Gastrocnemius medialis (tissue), 4 donors: Measurements from ENCODE around the gene NPEPL1.

Experiments used
- CTCF ChIP-seq, 5 experiments: fragments of 450-650 bp in 3 of 5; fragments of 200-600 bp in 2 of 5; sonication (generic) in 2 of 5; IDR thresholded peaks in 4 of 5; conservative IDR thresholded peaks in 1 of 5; 1 replicate in 4 of 5; 2 replicates in 1 of 5; pipeline ENCODE4 v1.5.1; 2016 to 2019; ENCODE audit warnings: antibody characterized with exemption in 5 of 5, mild to moderate bottlenecking in 3 of 5, moderate library complexity in 3 of 5
- POLR2A ChIP-seq, 2 donors: fragments of 450-650 bp; IDR thresholded peaks; one replicate each; pipeline ENCODE4 v1.6.1; 2017; ENCODE audit warnings: antibody characterized with exemption in 2 of 2, mild to moderate bottlenecking in 2 of 2, moderate library complexity in 2 of 2

- TF ChIP-seq CTCF (IDR thresholded peaks at IDR 0.05 in 4 of 5, conservative IDR thresholded peaks at IDR 0.05 in 1 of 5) (no peak), POLR2A (IDR thresholded peaks at IDR 0.05) (no peak)
Measured at GRCh38 chr20:58717278-58718091, 24.9 kb downstream of the NPEPL1 start.
